SK-N-MC (cell line): ENCODE measurements around the gene AMACR.
"Not testable (repeated sequence)": the region's sequence is repeated elsewhere in the genome, so short reads cannot be mapped to it uniquely, and the experiment has no call there.

ENCODE experiments used
- FOXP2 ChIP-seq: optimal IDR thresholded peaks from 2 replicates; pipeline ENCODE3; 2011; ENCODE audit warnings: mild to moderate bottlenecking, moderate library complexity; ENCODE audit not compliant: insufficient read depth; ENCODE audit errors: extremely low read length, control extremely low read depth
- POLR2AphosphoS5 ChIP-seq: IDR thresholded peaks from 2 replicates; pipeline ENCODE4 v1.6.1; 2012; ENCODE audit warnings: mild to moderate bottlenecking, low read depth, low read length, borderline replicate concordance

- TF ChIP-seq POLR2AphosphoS5, FOXP2: not testable (repeated sequence)
These were observed 55.7 kb downstream of the AMACR start for GRCh38 chr5:33952175-33952574.
